T-cell (primary cell): ENCODE measurements around the gene ASGR1. TPM values are rescaled to one million over a fixed set of nuclear protein-coding genes. Genes with fewer than 3 reads are reported as not detected.

Experiments used
- ATAC-seq, 4 experiments: fragments of 200-7000 bp in 3 of 4; fragments of 150-1000 bp in 1 of 4; cut with Tn5 transposase; replicated peaks in 1 of 4; 1 replicate in 3 of 4; 2 replicates in 1 of 4; pipeline ENCODE4 v1.10.0; 2021; ENCODE audit warnings: moderate library complexity in 3 of 4, mild to moderate bottlenecking in 2 of 4, moderate number of reproducible peaks in 1 of 4
- CTCF ChIA-PET, 2 donors: fragments of 300-600 bp; sonication (Branson Sonifier 250); formaldehyde crosslinking; loops; one replicate each; lab custom pipeline; 2022; ENCODE audit warnings: antibody characterized with exemption in 2 of 2; lab: Charles Lee
- POLR2A ChIA-PET, 2 donors: fragments of 300-600 bp; sonication (Branson Sonifier 250); formaldehyde crosslinking; loops; one replicate each; lab custom pipeline; 2022; ENCODE audit warnings: antibody characterized with exemption in 2 of 2; lab: Charles Lee
- DNase-seq, 35 experiments: peaks; one replicate each; pipeline versions ENCODE4 v3.0.0 to v3.0.0-alpha.2; 2013 to 2023
- H3K27ac ChIP-seq: one replicate; pipeline ENCODE4 v1.5.1; 2013; ENCODE audit warnings: low read length
- H3K27me3 ChIP-seq, 2 experiments: replicated peaks in 1 of 2; 1 replicate in 1 of 2; 2 replicates in 1 of 2; pipeline versions ENCODE4 v1.6.1 to v1.7.0; 2013; ENCODE audit warnings: low read length in 1 of 2, mixed read lengths in 1 of 2; ENCODE audit not compliant: control insufficient read depth in 2 of 2, insufficient read depth in 2 of 2; ENCODE audit errors: extremely low read depth in 1 of 2
- H3K36me3 ChIP-seq, 2 donors: 1 replicate in 1 of 2; 2 replicates in 1 of 2; pipeline versions ENCODE4 v1.6.1 to v1.7.0; 2013; ENCODE audit warnings: low read length in 1 of 2; ENCODE audit not compliant: control insufficient read depth in 2 of 2, insufficient read depth in 1 of 2; ENCODE audit errors: extremely low read depth in 1 of 2
- H3K4me1 ChIP-seq, 2 experiments: 1 replicate in 1 of 2; 2 replicates in 1 of 2; pipeline versions ENCODE4 v1.6.1 to v1.7.0; 2013; ENCODE audit warnings: low read length in 2 of 2, mixed read lengths in 1 of 2; ENCODE audit not compliant: insufficient read depth in 2 of 2, control insufficient read depth in 1 of 2; ENCODE audit errors: extremely low read depth in 1 of 2
- H3K4me3 ChIP-seq, 2 donors: 1 replicate in 1 of 2; 2 replicates in 1 of 2; pipeline versions ENCODE4 v1.5.1 to v1.7.0; 2013; ENCODE audit warnings: mild to moderate bottlenecking in 2 of 2, low read length in 1 of 2, moderate library complexity in 1 of 2; ENCODE audit not compliant: control insufficient read depth in 1 of 2; ENCODE audit errors: extremely low read depth in 1 of 2
- H3K9me3 ChIP-seq: 2 replicates; pipeline ENCODE4 v1.7.0; 2013
- H3K27ac Mint-ChIP-seq, 2 donors: one replicate each; pipeline ENCODE4 v1.8.0; 2020 to 2021; ENCODE audit warnings: mild to moderate bottlenecking in 2 of 2, mixed read lengths in 2 of 2
- H3K27me3 Mint-ChIP-seq, 2 donors: one replicate each; pipeline ENCODE4 v1.8.0; 2021 to 2022; ENCODE audit warnings: mixed read lengths in 2 of 2
- H3K36me3 Mint-ChIP-seq: one replicate; pipeline ENCODE4 v1.8.0; 2021; ENCODE audit warnings: mixed read lengths
- H3K4me1 Mint-ChIP-seq, 3 donors: one replicate each; pipeline ENCODE4 v1.8.0; 2020 to 2022; ENCODE audit warnings: mixed read lengths in 3 of 3, mild to moderate bottlenecking in 1 of 3
- H3K4me3 Mint-ChIP-seq, 3 donors: one replicate each; pipeline ENCODE4 v1.8.0; 2020 to 2022; ENCODE audit warnings: mild to moderate bottlenecking in 3 of 3, mixed read lengths in 3 of 3, moderate library complexity in 3 of 3
- H3K9me3 Mint-ChIP-seq, 3 donors: one replicate each; pipeline ENCODE4 v1.8.0; 2020 to 2022; ENCODE audit warnings: mixed read lengths in 3 of 3
- WGBS: methylation state at CpG from one replicate; pipeline ENCODE4 v1.1.5; 2013; ENCODE audit warnings: missing lambda C conversion rate; ENCODE audit not compliant: insufficient coverage; 5-methylcytosine and 5-hydroxymethylcytosine counted together
- total RNA-seq, 35 experiments: library from RNA in 6 of 35; stranded (reverse) in 6 of 35; fragments of 120-200 nt in 1 of 35; gene quantifications; one replicate each; pipeline versions ENCODE4 v1.2.1 to v1.2.4 and lab custom pipeline; 2013 to 2026

The ASGR1 gene
- total RNA-seq, 5 donors from 2014 or later (not counting 1 experiment from before 2014, with no cell fraction given): 0.60 to 1.8 (median 0.82) TPM

DNA sequence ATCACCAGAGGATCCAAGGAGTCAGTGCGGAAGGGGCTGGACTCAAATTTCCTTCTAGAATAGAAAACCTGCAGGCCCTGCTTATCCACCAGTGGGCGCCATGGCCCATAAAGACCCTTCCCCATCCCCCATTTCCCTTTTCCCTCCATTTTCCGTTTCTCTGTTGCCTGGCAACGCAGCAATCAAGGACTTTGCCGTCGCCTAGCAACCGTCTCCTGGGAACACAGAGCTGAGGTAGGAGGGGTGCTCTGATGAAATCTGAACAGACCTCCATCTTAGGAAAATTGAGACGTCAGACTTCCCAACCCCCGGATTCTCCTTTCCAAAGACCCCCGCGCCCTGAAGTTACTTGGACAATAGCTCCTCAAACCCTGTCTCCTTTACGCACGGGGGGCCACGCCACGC lies 34.7 kb upstream of the ASGR1 start:
- DNase-seq: peak in 27 of 35 experiments; percentile 49 to 91 (median 65)
- Histone ChIP-seq H3K9me3 (no peaks in the 10 kb centered on the region), H3K36me3 (no peaks in the 10 kb centered on the region), H3K27ac (peak overlapping the region; percentile 96), H3K27me3 (no peaks in the 10 kb centered on the region), H3K4me3 (peak overlapping the region; percentile 61 to 62), H3K4me1 (peaks cover 30 to 55% of the 10 kb centered on the region in 2 experiments)
- peak in 2 of 4 experiments; percentile 0 to 29 for ATAC-seq
- Mint-ChIP-seq H3K36me3 (no peaks in the 10 kb centered on the region), H3K27ac (peak overlapping the region; percentile 95 to 99), H3K9me3 (no peaks in the 10 kb centered on the region), H3K4me3 (peak overlapping the region; percentile 86 to 92 (median 88)), H3K27me3 (peaks cover 0 to 5% of the 10 kb centered on the region in 2 donors), H3K4me1 (peaks cover 56 to 61% (median 58%) of the 10 kb centered on the region in 3 donors)
- ChIA-PET CTCF (interaction anchor here (0.6 to 1.2 kb wide), 5 partner anchors 10 to 1192 kb away, joined by 3 to 5 read pairs (median 3); partner anchors contain the start of genes GABARAP (in 1 of the 2) and PHF23 (in 1 of the 2)), POLR2A (no interaction called here)
- WGBS: 0% methylated on average over 8 of the region's 15 CpGs

DNA sequence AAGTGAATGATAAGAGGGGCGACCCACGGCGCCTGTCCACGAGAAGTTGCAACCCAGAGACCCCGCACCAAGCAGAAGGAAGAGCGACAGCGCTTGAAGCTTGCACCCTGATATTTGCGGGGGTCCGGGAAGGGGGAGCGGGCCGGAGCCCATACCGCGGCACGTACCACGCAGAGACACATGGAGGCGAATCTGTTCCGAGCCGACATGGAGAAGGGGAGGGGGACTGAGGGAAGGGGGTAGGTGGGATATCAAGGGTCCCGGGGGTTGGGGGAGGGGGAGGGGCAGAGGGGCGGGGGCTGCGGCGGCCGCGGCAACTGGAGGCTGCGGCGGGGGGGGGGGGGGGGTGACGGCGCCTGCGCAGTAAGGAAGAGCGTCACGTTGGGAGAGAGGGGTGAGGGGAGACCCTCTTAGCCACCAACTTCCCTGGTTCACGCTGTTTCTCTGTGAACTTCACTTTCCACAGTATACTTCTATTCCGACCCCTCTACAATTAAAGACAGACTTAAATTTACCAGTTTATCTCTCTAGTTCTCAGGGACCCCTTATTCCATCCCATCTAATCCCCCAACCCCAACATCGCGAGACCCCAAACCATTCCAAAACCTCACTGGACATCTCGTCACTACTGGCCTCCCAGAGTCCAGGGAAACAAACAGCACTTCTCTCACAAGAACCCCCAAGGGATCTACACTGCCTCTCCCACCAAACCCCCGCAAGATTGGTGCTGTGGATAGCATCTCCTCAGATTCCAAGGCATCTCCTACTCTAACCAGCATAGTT lies 32.5 kb upstream of the ASGR1 start:
- Mint-ChIP-seq H3K4me3 (peak overlapping the region in 1 of 3 donors; percentile 1), H3K27me3 (peaks cover 0 to 5% of the 10 kb centered on the region in 2 donors), H3K9me3 (no peaks in the 10 kb centered on the region), H3K4me1 (peaks cover 41 to 48% (median 45%) of the 10 kb centered on the region in 3 donors), H3K36me3 (no peaks in the 10 kb centered on the region), H3K27ac (peak overlapping the region in 1 of 2 donors; percentile 41)
- ATAC-seq: no peak
- Histone ChIP-seq H3K4me3 (no peak overlapping the region), H3K27me3 (peaks cover 0 to 2% of the 10 kb centered on the region in 2 experiments), H3K9me3 (no peaks in the 10 kb centered on the region), H3K27ac (no peak overlapping the region), H3K36me3 (no peaks in the 10 kb centered on the region), H3K4me1 (peaks cover 17 to 36% of the 10 kb centered on the region in 2 experiments)
- 57% methylated on average over 12 of the region's 37 CpGs for WGBS
- DNase-seq: no peak
- ChIA-PET CTCF (no interaction called here), POLR2A (no interaction called here)

DNA sequence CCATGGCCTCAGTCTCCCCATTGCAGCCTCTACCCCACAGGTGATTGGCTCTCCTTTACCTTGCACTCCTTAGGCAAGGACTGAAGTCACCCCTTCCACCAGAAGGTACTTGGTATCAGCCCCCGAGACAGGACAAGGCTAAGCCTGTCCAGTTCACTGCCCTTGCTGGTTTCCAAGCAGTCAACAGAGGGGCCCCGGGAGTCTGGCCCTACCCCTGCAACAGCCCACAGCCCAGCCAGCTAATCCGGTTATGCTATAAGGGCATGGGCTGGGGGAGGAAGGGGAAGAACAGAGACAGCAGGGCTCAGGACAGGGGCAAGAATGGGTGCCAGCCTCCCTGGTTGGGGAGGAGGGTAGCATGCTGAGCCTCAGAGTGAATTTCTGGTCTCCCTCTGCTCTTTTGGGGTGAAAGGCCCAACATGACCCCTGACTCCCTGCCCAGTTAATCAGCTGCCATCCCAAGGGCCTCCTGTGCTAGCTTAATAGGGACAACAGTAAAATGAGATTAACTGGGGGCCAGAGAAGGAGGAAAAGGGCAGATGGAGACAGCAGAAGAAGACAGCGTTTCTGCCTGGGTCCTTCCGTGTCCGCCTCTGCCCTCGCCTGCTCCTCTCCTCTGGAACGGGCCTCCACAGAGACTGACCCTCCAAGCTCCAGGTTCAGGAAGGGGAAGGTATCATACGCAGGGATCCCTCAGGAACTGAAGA lies 29.7 kb upstream of the ASGR1 start:
- 93% methylated on average over 6 of the region's 9 CpGs for WGBS
- Histone ChIP-seq H3K27ac (no peak overlapping the region), H3K4me1 (peaks cover 8 to 35% of the 10 kb centered on the region in 2 experiments), H3K4me3 (no peak overlapping the region), H3K27me3 (peaks cover 0 to 2% of the 10 kb centered on the region in 2 experiments), H3K36me3 (no peaks in the 10 kb centered on the region), H3K9me3 (no peaks in the 10 kb centered on the region)
- Mint-ChIP-seq H3K4me1 (peaks cover 38 to 48% (median 45%) of the 10 kb centered on the region in 3 donors), H3K4me3 (no peak overlapping the region), H3K27me3 (peaks cover 0 to 5% of the 10 kb centered on the region in 2 donors), H3K9me3 (no peaks in the 10 kb centered on the region), H3K36me3 (no peaks in the 10 kb centered on the region), H3K27ac (no peak overlapping the region)
- ATAC-seq (no peak), DNase-seq (no peak)
- ChIA-PET CTCF (no interaction called here), POLR2A (no interaction called here)

DNA sequence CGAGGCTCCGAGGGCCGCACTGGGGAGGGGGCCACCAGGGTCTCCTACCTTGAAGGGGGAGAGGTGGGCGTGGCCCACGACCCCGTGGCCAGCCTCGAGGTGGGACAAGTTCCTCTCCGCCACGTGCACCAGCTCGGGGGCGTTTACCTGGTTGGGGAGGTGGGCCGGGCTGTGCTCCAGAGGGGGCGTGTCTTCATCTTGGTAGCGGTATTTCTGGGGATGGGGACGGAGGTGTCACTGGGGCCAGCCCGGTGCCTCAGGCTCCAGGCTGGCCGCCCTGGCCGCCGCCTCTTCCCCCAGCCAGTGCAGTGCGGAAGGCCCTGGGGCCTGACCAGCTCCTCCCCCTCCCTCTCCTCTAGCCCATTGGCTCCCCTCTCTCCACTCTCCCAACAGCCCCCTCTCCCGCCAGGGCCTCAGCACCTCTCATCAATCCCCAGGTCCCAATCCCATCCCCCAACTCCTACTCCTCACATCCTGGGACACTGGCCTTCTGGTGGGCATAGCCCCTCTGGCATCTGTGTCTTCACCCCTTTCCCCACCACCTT lies 28.9 kb upstream of the ASGR1 start:
- no peaks in the 10 kb centered on the region for H3K36me3 ChIP-seq
- no peak overlapping the region for H3K4me3 Mint-ChIP-seq
- DNase-seq (no peak), ATAC-seq (no peak)
- no peak overlapping the region for H3K27ac Mint-ChIP-seq
- peaks cover 0 to 2% of the 10 kb centered on the region in 2 experiments for H3K27me3 ChIP-seq
- H3K9me3 Mint-ChIP-seq: no peaks in the 10 kb centered on the region
- 67% methylated on average over 14 of the region's 21 CpGs for WGBS
- CTCF ChIA-PET: no interaction called here
- H3K27me3 Mint-ChIP-seq: peaks cover 0 to 5% of the 10 kb centered on the region in 2 donors
- H3K27ac ChIP-seq: no peak overlapping the region
- no peaks in the 10 kb centered on the region for H3K9me3 ChIP-seq
- peaks cover 8 to 31% of the 10 kb centered on the region in 2 experiments for H3K4me1 ChIP-seq
- POLR2A ChIA-PET: no interaction called here
- H3K36me3 Mint-ChIP-seq: no peaks in the 10 kb centered on the region
- H3K4me3 ChIP-seq: no peak overlapping the region
- peaks cover 33 to 42% (median 40%) of the 10 kb centered on the region in 3 donors for H3K4me1 Mint-ChIP-seq

DNA sequence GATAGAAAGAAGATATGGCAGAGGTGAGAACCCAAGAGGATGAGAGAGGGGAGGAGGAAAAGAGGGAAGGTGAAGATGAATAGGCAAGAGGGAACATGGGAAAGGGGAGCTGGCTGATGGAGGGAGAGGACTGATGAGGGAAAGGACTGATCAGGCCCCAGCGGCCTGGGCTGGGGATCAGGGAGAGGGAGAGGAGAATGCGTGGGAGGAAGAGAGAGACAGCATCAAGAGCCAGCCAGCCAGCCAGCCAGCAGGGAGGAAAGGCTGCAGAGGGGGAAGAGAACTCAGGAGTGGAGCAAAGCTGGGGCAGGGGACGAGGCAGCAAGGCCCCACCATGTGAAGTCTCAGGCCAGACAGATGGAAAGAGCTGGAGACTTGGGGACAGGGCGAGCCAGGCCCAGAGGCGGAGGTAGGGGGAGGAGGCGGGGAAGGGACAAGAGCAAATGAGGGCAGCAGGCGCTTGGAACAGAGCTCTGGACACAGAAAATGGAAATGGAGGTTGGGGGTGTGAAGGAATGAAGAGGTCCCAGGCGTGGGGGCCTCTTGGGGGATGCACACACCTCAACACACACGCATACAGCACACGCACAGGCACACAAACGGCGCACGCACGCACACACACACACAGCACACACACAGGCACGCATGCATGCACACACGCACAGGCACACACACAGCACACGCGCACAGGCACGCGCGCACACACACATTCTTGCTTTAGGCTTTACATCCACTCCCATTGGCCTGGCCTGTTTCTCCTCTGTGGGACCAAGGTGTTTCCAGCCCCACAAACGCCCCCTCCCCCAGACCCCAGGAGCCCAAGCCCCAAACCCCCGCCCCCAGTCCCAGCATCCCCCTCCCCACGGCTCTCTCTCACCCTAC lies 28.2 kb upstream of the ASGR1 start:
- POLR2A ChIA-PET: no interaction called here
- Histone ChIP-seq H3K27ac (no peak overlapping the region), H3K4me3 (no peak overlapping the region), H3K27me3 (peaks cover 0 to 2% of the 10 kb centered on the region in 2 experiments), H3K9me3 (no peaks in the 10 kb centered on the region), H3K36me3 (no peaks in the 10 kb centered on the region), H3K4me1 (peaks cover 8 to 30% of the 10 kb centered on the region in 2 experiments)
- H3K27me3 Mint-ChIP-seq: peaks cover 0 to 5% of the 10 kb centered on the region in 2 donors
- H3K4me3 Mint-ChIP-seq: no peak overlapping the region
- ATAC-seq (no peak), DNase-seq (no peak)
- H3K4me1 Mint-ChIP-seq: peaks cover 32 to 45% (median 41%) of the 10 kb centered on the region in 3 donors
- H3K36me3 Mint-ChIP-seq: no peaks in the 10 kb centered on the region
- CTCF ChIA-PET: no interaction called here
- 94% methylated on average over 12 of the region's 24 CpGs for WGBS
- H3K9me3 Mint-ChIP-seq: no peaks in the 10 kb centered on the region
- H3K27ac Mint-ChIP-seq: peak overlapping the region; percentile 16 to 28
